ENCODE measurements around the gene GALNT13. TPM values are rescaled to one million over a fixed set of nuclear protein-coding genes. Genes with fewer than 3 reads are reported as not detected.

GALNT13 gene
- total RNA-seq, 1 donor from 2014 or later = 0.13 TPM

DNA sequence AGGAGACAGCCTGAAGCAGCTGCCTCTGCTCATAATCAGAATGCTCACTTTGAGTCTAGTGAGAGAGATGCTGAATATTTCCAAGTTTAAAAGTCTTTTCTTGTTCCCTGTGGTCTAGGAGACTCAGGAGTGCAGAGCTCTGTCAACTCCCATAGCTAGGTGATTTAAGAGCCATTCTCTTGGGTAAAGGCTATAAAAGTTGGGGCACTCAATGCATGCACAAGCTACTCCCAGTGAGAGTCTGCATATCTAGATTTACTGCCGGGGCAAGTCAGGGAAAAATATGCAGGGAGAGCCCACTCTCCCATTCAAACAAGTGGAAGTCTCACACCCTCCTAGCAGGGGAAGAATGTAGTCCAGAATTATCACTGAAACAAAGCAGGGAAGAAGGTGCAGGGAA, 418.1 kb downstream of the GALNT13 start:
- no peaks in the 10 kb centered on the region for H3K4me1 Mint-ChIP-seq (ENCODE audit: unreplicated experiment)
- DNase-seq (ENCODE audit: extremely low spot score, unreplicated experiment) = no peak
- TF ChIP-seq, protein P1, sequence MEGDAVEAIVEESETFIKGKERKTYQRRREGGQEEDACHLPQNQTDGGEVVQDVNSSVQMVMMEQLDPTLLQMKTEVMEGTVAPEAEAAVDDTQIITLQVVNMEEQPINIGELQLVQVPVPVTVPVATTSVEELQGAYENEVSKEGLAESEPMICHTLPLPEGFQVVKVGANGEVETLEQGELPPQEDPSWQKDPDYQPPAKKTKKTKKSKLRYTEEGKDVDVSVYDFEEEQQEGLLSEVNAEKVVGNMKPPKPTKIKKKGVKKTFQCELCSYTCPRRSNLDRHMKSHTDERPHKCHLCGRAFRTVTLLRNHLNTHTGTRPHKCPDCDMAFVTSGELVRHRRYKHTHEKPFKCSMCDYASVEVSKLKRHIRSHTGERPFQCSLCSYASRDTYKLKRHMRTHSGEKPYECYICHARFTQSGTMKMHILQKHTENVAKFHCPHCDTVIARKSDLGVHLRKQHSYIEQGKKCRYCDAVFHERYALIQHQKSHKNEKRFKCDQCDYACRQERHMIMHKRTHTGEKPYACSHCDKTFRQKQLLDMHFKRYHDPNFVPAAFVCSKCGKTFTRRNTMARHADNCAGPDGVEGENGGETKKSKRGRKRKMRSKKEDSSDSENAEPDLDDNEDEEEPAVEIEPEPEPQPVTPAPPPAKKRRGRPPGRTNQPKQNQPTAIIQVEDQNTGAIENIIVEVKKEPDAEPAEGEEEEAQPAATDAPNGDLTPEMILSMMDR (IDR thresholded peaks at IDR 0.05) = no peak
- no peaks in the 10 kb centered on the region for H3K36me3 Mint-ChIP-seq (ENCODE audit: unreplicated experiment)
- H3K9me3 Mint-ChIP-seq (ENCODE audit: unreplicated experiment) = peaks cover 22% of the 10 kb centered on the region
- no peak overlapping the region for H3K27ac Mint-ChIP-seq (ENCODE audit: unreplicated experiment)
- no peak overlapping the region for H3K4me3 Mint-ChIP-seq (ENCODE audit: unreplicated experiment)
- H3K27me3 Mint-ChIP-seq (ENCODE audit: unreplicated experiment) = no peaks in the 10 kb centered on the region

DNA sequence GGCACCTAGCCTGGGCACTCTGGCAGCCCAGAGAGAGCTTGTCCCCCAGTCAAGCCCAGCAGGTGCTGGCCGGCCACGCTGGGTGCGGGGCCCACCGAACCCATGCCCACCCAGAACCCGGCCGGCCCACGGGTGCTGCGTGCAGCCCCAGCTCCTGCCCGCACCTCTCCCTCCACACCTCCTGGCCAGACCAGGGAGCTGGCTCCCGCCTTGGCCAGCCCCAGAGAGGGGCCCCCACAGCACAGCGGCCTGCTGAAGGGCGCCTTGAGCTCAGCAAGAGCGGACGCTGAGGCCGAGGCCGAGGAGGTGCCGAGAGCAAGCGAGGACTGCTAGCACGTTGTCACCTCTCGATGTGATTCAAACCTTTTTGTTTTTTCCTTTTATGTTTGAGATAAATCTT, 419.8 kb downstream of the GALNT13 start:
- no peaks in the 10 kb centered on the region for H3K4me1 Mint-ChIP-seq (ENCODE audit: unreplicated experiment)
- no peak overlapping the region for H3K4me3 Mint-ChIP-seq (ENCODE audit: unreplicated experiment)
- peaks cover 22% of the 10 kb centered on the region for H3K9me3 Mint-ChIP-seq (ENCODE audit: unreplicated experiment)
- TF ChIP-seq, protein P1 (IDR thresholded peaks at IDR 0.05) = no peak
- no peaks in the 10 kb centered on the region for H3K36me3 Mint-ChIP-seq (ENCODE audit: unreplicated experiment)
- H3K27me3 Mint-ChIP-seq (ENCODE audit: unreplicated experiment) = no peaks in the 10 kb centered on the region
- no peak for DNase-seq (ENCODE audit: extremely low spot score, unreplicated experiment)
- H3K27ac Mint-ChIP-seq (ENCODE audit: unreplicated experiment) = no peak overlapping the region

GRCh38 chr2:154291927-154292326, 420.2 kb downstream of the GALNT13 start:
- H3K4me1 Mint-ChIP-seq (ENCODE audit: unreplicated experiment) = no peaks in the 10 kb centered on the region
- H3K9me3 Mint-ChIP-seq (ENCODE audit: unreplicated experiment) = peaks cover 22% of the 10 kb centered on the region
- H3K36me3 Mint-ChIP-seq (ENCODE audit: unreplicated experiment) = no peaks in the 10 kb centered on the region

DNA sequence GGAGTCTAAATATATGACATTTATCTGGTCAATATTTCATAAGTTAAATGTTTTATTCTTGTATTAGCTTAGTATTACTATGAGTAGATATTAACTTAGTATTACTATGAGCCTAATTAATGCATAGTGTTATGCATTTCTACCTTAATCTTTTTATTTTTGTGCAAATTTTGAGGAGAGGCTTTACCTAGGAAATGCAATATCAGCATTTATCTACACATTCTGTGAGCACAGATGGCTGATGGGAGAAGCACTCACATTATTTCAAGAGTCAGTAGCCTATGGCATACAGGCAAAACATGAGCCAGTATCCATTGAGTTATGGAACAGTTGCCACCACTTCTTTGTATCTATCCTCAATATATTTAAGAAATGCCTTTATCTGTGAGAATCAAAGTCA, 422.1 kb downstream of the GALNT13 start:
- Mint-ChIP-seq H3K27me3 (ENCODE audit: unreplicated experiment) (no peaks in the 10 kb centered on the region), H3K36me3 (ENCODE audit: unreplicated experiment) (no peaks in the 10 kb centered on the region), H3K4me1 (ENCODE audit: unreplicated experiment) (no peaks in the 10 kb centered on the region), H3K27ac (ENCODE audit: unreplicated experiment) (no peak overlapping the region), H3K4me3 (ENCODE audit: unreplicated experiment) (no peak overlapping the region), H3K9me3 (ENCODE audit: unreplicated experiment) (peaks cover 11% of the 10 kb centered on the region)
- TF ChIP-seq, protein P1 (IDR thresholded peaks at IDR 0.05) = no peak
- no peak for DNase-seq (ENCODE audit: extremely low spot score, unreplicated experiment)

More at GRCh38 chr2:154291927-154292326, 420.2 kb downstream of the GALNT13 start:
- no peak overlapping the region for H3K4me3 Mint-ChIP-seq (ENCODE audit: unreplicated experiment)
- no peak for DNase-seq (ENCODE audit: extremely low spot score, unreplicated experiment)
- TF ChIP-seq, protein P1 (IDR thresholded peaks at IDR 0.05) = no peak
- no peak overlapping the region for H3K27ac Mint-ChIP-seq (ENCODE audit: unreplicated experiment)
- H3K27me3 Mint-ChIP-seq (ENCODE audit: unreplicated experiment) = no peaks in the 10 kb centered on the region

DNA sequence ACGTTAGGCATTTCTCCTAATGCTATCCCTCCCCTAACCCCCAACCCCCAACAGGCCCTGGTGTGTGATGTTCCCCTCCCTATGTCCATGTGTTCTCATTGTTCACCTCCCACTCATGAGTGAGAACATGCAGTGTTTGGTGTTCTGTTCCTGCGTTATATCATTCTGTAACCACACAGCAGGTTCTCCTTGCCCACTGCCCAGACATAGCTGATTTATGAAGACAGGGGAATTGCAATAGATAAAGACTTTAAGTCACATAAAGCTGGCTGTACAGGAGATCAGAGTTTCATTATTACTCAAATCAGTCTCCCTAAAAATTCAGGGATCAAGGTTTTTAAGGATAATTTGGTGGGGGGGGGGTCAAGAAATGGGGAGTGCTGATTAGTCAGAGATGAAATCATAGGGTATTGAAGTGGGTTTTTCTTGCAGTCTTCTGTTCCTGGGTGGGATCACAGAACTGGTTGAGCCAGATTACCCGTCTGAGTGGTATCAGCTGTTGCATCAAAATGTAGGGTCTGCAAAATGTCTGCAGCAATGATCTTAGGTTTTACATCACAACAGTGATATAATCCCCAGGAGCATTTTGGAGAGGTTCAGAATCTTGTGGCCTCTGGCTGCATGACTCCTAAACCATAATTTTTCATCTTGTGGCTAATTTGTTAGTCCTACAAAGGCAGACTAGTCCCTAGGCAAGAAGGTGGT, 434.7 kb downstream of the GALNT13 start:
- DNase-seq (ENCODE audit: extremely low spot score, unreplicated experiment) = no peak
- Mint-ChIP-seq H3K9me3 (ENCODE audit: unreplicated experiment) (peaks cover 7% of the 10 kb centered on the region), H3K36me3 (ENCODE audit: unreplicated experiment) (no peaks in the 10 kb centered on the region), H3K27ac (ENCODE audit: unreplicated experiment) (no peak overlapping the region), H3K4me1 (ENCODE audit: unreplicated experiment) (no peaks in the 10 kb centered on the region), H3K4me3 (ENCODE audit: unreplicated experiment) (no peak overlapping the region), H3K27me3 (ENCODE audit: unreplicated experiment) (no peaks in the 10 kb centered on the region)
- TF ChIP-seq, protein P1 (IDR thresholded peaks at IDR 0.05) = no peak
